DND-41 (cell line): ENCODE results near the gene ARHGEF7.
A peak's percentile ranks its signal among the peaks of the same experiment; 100 is the strongest.

Source experiments
- ATAC-seq: fragments of 200-7000 bp; cut with Tn5 transposase; 3 replicates; pipeline ENCODE4 v1.9.1; 2021; ENCODE audit warnings: low read depth; ENCODE audit not compliant: insufficient read depth
- DNase-seq: peaks from one replicate; pipeline ENCODE4 v3.0.0-alpha.2; 2020
- H2AFZ ChIP-seq: 2 replicates; pipeline ENCODE4 v1.6.0; 2012; ENCODE audit warnings: low read depth, low read length
- H3K27ac ChIP-seq: 2 replicates; pipeline ENCODE4 v1.5.1; 2012; ENCODE audit warnings: low read length, inconsistent platforms
- H3K27me3 ChIP-seq: fragments of 200-600 bp; sonication (generic); 2 replicates; pipeline ENCODE4 v1.6.0; 2012; ENCODE audit warnings: low read length, mild to moderate bottlenecking, inconsistent platforms; ENCODE audit not compliant: insufficient read depth, poor library complexity
- H3K36me3 ChIP-seq: 2 replicates; pipeline ENCODE4 v1.5.1; 2012; ENCODE audit warnings: low read length, inconsistent platforms; ENCODE audit not compliant: insufficient read depth
- H3K4me1 ChIP-seq: 2 replicates; pipeline ENCODE4 v1.5.1; 2012; ENCODE audit warnings: mild to moderate bottlenecking, low read length; ENCODE audit not compliant: insufficient read depth
- H3K4me2 ChIP-seq: 2 replicates; pipeline ENCODE4 v1.6.0; 2012; ENCODE audit warnings: mild to moderate bottlenecking, moderate library complexity, low read length, inconsistent platforms; ENCODE audit not compliant: insufficient read depth
- H3K4me3 ChIP-seq, 2 experiments: fragments of 200-600 bp in 1 of 2; shearing (Covaris generic) in 1 of 2; 2 replicates each; pipeline ENCODE4 v1.5.1; 2012 to 2016; ENCODE audit warnings: inconsistent platforms in 2 of 2, low read length in 2 of 2, mild to moderate bottlenecking in 2 of 2, low read depth in 1 of 2, moderate library complexity in 1 of 2
- H3K79me2 ChIP-seq: 2 replicates; pipeline ENCODE4 v1.6.0; 2012; ENCODE audit warnings: low read length, inconsistent platforms; ENCODE audit not compliant: insufficient read depth
- H3K9ac ChIP-seq: 2 replicates; pipeline ENCODE4 v1.6.0; 2012; ENCODE audit warnings: low read depth, mild to moderate bottlenecking, inconsistent platforms, low read length, moderate library complexity
- H3K9me3 ChIP-seq: 2 replicates; pipeline ENCODE4 v1.5.1; 2012; ENCODE audit warnings: low read length, moderate library complexity, mild to moderate bottlenecking, inconsistent platforms; ENCODE audit not compliant: insufficient read depth, severe bottlenecking
- H4K20me1 ChIP-seq: 2 replicates; pipeline ENCODE4 v1.6.0; 2012; ENCODE audit warnings: low read length; ENCODE audit not compliant: insufficient read depth
- EZH2 ChIP-seq: IDR thresholded peaks from 3 replicates; pipeline ENCODE4 v1.6.1; 2012; ENCODE audit warnings: borderline replicate concordance, low read depth, mild to moderate bottlenecking, moderate library complexity, low read length, inconsistent platforms; ENCODE audit not compliant: severe bottlenecking
- TF ChIP-seq, protein P1 (sequence below): IDR thresholded peaks from 2 replicates; pipeline ENCODE4 v1.5.1; 2012; ENCODE audit warnings: borderline replicate concordance, low read length, moderate library complexity, mild to moderate bottlenecking; ENCODE audit not compliant: poor library complexity, severe bottlenecking; ENCODE audit errors: extremely low read depth

Gene ARHGEF7

DNA sequence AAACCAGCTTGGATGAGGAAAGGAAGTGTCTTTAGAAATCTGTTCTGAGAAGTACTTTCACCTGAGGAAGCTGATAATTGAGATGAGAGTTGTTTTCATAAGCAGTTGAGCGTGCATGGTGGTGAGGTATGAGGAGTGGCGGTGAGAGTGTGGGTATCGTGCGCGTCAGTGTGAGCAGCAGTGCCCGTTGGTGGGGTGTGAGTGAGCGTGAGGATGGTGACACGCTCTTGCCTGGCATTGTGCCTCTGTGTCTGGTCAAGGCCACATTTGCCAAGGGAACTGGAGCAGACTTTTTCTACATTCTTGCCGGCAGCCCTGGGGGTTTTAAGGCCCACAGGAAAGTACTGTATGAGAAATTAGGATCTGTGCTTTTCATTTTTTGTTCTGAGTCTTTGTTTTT lies 168.9 kb downstream of the ARHGEF7 start:
- Histone ChIP-seq H3K4me3 (no peak overlapping the region), H3K36me3 (peaks cover 93% of the 10 kb centered on the region), H3K9me3 (no peaks in the 10 kb centered on the region), H3K79me2 (peaks cover 6% of the 10 kb centered on the region; the same call in 1 of the 2 replicates), H3K4me2 (no peak overlapping the region), H4K20me1 (peaks cover 35% of the 10 kb centered on the region), H3K27ac (no peak overlapping the region), H3K9ac (no peak overlapping the region), H3K27me3 (no peaks in the 10 kb centered on the region), H2AFZ (no peak overlapping the region), H3K4me1 (no peaks in the 10 kb centered on the region)
- no peak for ATAC-seq
- no peak for DNase-seq
- TF ChIP-seq EZH2 = no peak
- TF ChIP-seq, protein P1, sequence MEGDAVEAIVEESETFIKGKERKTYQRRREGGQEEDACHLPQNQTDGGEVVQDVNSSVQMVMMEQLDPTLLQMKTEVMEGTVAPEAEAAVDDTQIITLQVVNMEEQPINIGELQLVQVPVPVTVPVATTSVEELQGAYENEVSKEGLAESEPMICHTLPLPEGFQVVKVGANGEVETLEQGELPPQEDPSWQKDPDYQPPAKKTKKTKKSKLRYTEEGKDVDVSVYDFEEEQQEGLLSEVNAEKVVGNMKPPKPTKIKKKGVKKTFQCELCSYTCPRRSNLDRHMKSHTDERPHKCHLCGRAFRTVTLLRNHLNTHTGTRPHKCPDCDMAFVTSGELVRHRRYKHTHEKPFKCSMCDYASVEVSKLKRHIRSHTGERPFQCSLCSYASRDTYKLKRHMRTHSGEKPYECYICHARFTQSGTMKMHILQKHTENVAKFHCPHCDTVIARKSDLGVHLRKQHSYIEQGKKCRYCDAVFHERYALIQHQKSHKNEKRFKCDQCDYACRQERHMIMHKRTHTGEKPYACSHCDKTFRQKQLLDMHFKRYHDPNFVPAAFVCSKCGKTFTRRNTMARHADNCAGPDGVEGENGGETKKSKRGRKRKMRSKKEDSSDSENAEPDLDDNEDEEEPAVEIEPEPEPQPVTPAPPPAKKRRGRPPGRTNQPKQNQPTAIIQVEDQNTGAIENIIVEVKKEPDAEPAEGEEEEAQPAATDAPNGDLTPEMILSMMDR = no peak

DNA sequence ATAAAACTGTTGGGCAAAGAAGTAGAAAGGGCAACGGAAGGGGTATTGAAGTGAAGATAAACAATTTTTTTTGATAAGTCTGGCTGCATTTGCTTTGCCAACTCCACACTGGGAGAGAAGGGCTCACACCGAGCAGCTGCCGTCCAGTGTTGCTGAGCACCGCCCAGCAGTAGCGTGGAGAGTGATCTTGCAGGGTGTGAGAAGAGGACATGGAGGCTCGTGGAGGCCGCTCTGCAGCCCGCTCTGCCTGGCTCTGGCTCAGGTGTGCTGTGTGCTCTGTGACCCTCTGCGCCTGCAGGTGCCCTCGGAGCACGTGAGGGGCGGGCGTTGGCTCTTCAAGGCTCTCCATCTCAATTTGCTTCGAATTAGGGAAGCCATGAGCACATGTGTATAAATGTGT lies 169.5 kb downstream of the ARHGEF7 start:
- TF ChIP-seq, protein P1 = no peak
- no peak for TF ChIP-seq EZH2

DNA sequence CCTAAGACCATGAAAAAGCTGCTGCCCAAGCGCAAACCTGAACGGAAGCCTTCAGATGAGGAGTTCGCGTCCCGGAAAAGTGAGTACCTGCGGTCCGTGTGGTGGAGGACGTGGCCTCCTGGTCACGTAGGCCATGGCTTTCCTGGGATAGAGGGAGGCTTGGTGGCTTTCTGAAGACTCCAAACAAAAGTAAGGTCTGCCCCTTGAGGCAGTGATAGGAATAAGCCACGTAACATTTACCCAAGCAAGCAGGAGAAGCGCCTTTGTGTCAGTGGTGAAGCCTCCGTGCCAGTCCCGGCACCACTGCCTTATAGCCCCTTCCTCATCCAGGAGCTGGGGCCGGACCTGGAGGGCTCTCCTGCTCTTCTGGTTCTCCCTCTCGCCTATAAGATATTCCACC lies 171.1 kb downstream of the ARHGEF7 start:
- H4K20me1 ChIP-seq = peaks cover 34% of the 10 kb centered on the region
- H3K27ac ChIP-seq = no peak overlapping the region
- ATAC-seq (no peak), DNase-seq (no peak)
- no peak overlapping the region for H3K4me3 ChIP-seq
- TF ChIP-seq, protein P1 = peak; percentile 33
- TF ChIP-seq EZH2 = no peak
- H3K79me2 ChIP-seq = peaks cover 4% of the 10 kb centered on the region; the same call in 1 of the 2 replicates
- H2AFZ ChIP-seq = no peak overlapping the region
- H3K9me3 ChIP-seq = no peaks in the 10 kb centered on the region
- no peaks in the 10 kb centered on the region for H3K4me1 ChIP-seq
- H3K36me3 ChIP-seq = peaks cover 94% of the 10 kb centered on the region
- H3K4me2 ChIP-seq = no peak overlapping the region
- H3K9ac ChIP-seq = no peak overlapping the region
- no peaks in the 10 kb centered on the region for H3K27me3 ChIP-seq

More for the DNA sequence above, 169.5 kb downstream of the ARHGEF7 start:
- Histone ChIP-seq H3K4me3 (no peak overlapping the region), H3K27ac (no peak overlapping the region), H3K4me1 (no peaks in the 10 kb centered on the region), H3K9me3 (no peaks in the 10 kb centered on the region), H2AFZ (no peak overlapping the region), H4K20me1 (peaks cover 34% of the 10 kb centered on the region), H3K4me2 (no peak overlapping the region), H3K36me3 (peaks cover 93% of the 10 kb centered on the region), H3K79me2 (peaks cover 4% of the 10 kb centered on the region; the same call in 1 of the 2 replicates), H3K27me3 (no peaks in the 10 kb centered on the region), H3K9ac (no peak overlapping the region)
- ATAC-seq (no peak), DNase-seq (no peak)

DNA sequence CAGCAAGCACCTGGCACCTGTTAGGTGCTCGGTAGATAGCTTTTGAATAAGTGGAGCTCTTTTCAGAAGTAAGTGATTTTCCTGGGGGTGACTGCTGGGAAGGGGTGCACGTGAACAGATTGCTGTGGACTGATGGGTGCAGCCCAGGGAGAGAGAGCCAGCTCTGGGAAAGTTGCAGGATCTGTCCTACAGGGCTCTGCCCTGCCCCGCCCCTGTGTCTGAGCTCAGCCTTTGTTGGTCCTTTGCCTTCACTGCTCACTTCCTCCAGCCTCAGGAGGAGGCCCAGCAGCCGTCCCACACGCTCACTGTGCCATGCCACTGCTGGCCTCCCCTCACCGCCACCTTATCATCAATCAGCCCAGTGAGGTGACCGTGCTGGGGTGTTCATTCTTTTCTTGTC lies 171.6 kb downstream of the ARHGEF7 start:
- ATAC-seq (no peak), DNase-seq (no peak)
- peaks cover 34% of the 10 kb centered on the region for H4K20me1 ChIP-seq
- no peak for TF ChIP-seq EZH2
- TF ChIP-seq, protein P1 = no peak
- H3K9ac ChIP-seq = no peak overlapping the region
- H3K4me1 ChIP-seq = no peaks in the 10 kb centered on the region
- H3K27ac ChIP-seq = no peak overlapping the region
- no peak overlapping the region for H3K4me3 ChIP-seq
- peaks cover 4% of the 10 kb centered on the region; the same call in 1 of the 2 replicates for H3K79me2 ChIP-seq
- H3K27me3 ChIP-seq = no peaks in the 10 kb centered on the region
- H3K36me3 ChIP-seq = peaks cover 94% of the 10 kb centered on the region
- H3K9me3 ChIP-seq = no peaks in the 10 kb centered on the region
- no peak overlapping the region for H2AFZ ChIP-seq
- no peak overlapping the region for H3K4me2 ChIP-seq
